Activated naive CD4-positive, alpha-beta T cell treated with anti-CD3 and anti-CD28 coated beads for 36 hours (primary cell): ENCODE data around the gene GPR37. TPM values are rescaled to one million over a fixed set of nuclear protein-coding genes. Genes with fewer than 3 reads are reported as not detected.

Experiments used
- CTCF ChIA-PET: fragments of 350-600 bp; sonication (Branson Sonifier 250); formaldehyde crosslinking; loops from one replicate; lab custom pipeline; 2021; ENCODE audit warnings: antibody characterized with exemption; lab: Charles Lee
- DNase-seq: peaks from one replicate; pipeline ENCODE4 v3.0.0-alpha.2; 2020
- H3K27ac Mint-ChIP-seq: one replicate; pipeline ENCODE4 v1.8.0; 2021; ENCODE audit warnings: mild to moderate bottlenecking, mixed read lengths
- H3K27me3 Mint-ChIP-seq: one replicate; pipeline ENCODE4 v1.8.0; 2021; ENCODE audit warnings: low read depth, mixed read lengths
- H3K36me3 Mint-ChIP-seq: one replicate; pipeline ENCODE4 v1.8.0; 2021; ENCODE audit warnings: low read depth, mixed read lengths
- H3K4me1 Mint-ChIP-seq: one replicate; pipeline ENCODE4 v1.8.0; 2021; ENCODE audit warnings: low read depth, mixed read lengths
- H3K4me3 Mint-ChIP-seq: one replicate; pipeline ENCODE4 v1.8.0; 2021; ENCODE audit warnings: mild to moderate bottlenecking, moderate library complexity, mixed read lengths
- H3K9me3 Mint-ChIP-seq: one replicate; pipeline ENCODE4 v1.8.0; 2021; ENCODE audit warnings: mixed read lengths
- intact Hi-C: fragments of 100-400 bp; cut with micrococcal nuclease; formaldehyde crosslinking; loops from one replicate; pipeline ENCODE4 v1.15.1; 2023
- total RNA-seq, 2 experiments: library from RNA; stranded (reverse); gene quantifications; one replicate each; pipeline ENCODE4 v1.2.3, GENCODE V29; 2021

Gene GPR37
- total RNA-seq, 2 experiments from 2014 or later, result not detected

- Mint-ChIP-seq H3K36me3 (peaks cover 1% of the 10 kb centered on the region), H3K4me1 (no peaks in the 10 kb centered on the region), H3K27me3 (peaks cover 5% of the 10 kb centered on the region), H3K9me3 (peaks cover 14% of the 10 kb centered on the region), H3K27ac (no peak overlapping the region), H3K4me3 (no peak overlapping the region)
- intact Hi-C loops, result no loop called here
- CTCF ChIA-PET, result no interaction called here
- DNase-seq, result no peak
These were observed 52.5 kb downstream of the GPR37 start for GRCh38 chr7:124713086-124713485.

- intact Hi-C loops, result no loop called here
- DNase-seq, result no peak
- no peaks in the 10 kb centered on the region for H3K4me1 Mint-ChIP-seq
- peaks cover 1% of the 10 kb centered on the region for H3K36me3 Mint-ChIP-seq
- H3K27ac Mint-ChIP-seq, result no peak overlapping the region
- CTCF ChIA-PET, result no interaction called here
- no peak overlapping the region for H3K4me3 Mint-ChIP-seq
- H3K9me3 Mint-ChIP-seq, result peaks cover 22% of the 10 kb centered on the region
- peaks cover 5% of the 10 kb centered on the region for H3K27me3 Mint-ChIP-seq
These were observed 53.6 kb downstream of the GPR37 start for GRCh38 chr7:124712017-124712416.

GRCh38 chr7:124702385-124702784, 63.2 kb downstream of the GPR37 start:
- H3K27ac Mint-ChIP-seq, result no peak overlapping the region

GRCh38 chr7:124701955-124702354, 63.6 kb downstream of the GPR37 start:
- H3K9me3 Mint-ChIP-seq, result no peaks in the 10 kb centered on the region
- intact Hi-C loops, result no loop called here
- peaks cover 4% of the 10 kb centered on the region for H3K27me3 Mint-ChIP-seq
- no peaks in the 10 kb centered on the region for H3K36me3 Mint-ChIP-seq
- H3K27ac Mint-ChIP-seq, result no peak overlapping the region
- DNase-seq, result no peak
- CTCF ChIA-PET, result no interaction called here
- no peaks in the 10 kb centered on the region for H3K4me1 Mint-ChIP-seq
- H3K4me3 Mint-ChIP-seq, result no peak overlapping the region

More at GRCh38 chr7:124702385-124702784, 63.2 kb downstream of the GPR37 start:
- Mint-ChIP-seq H3K27me3 (peaks cover 4% of the 10 kb centered on the region), H3K36me3 (no peaks in the 10 kb centered on the region), H3K9me3 (peaks cover 3% of the 10 kb centered on the region), H3K4me1 (no peaks in the 10 kb centered on the region), H3K4me3 (no peak overlapping the region)
- CTCF ChIA-PET, result no interaction called here
- intact Hi-C loops, result no loop called here
- DNase-seq, result no peak

- intact Hi-C loops, result no loop called here
- no peak for DNase-seq
- Mint-ChIP-seq H3K27ac (no peak overlapping the region), H3K9me3 (no peaks in the 10 kb centered on the region), H3K36me3 (no peaks in the 10 kb centered on the region), H3K4me1 (no peaks in the 10 kb centered on the region), H3K4me3 (no peak overlapping the region), H3K27me3 (peaks cover 4% of the 10 kb centered on the region)
- CTCF ChIA-PET, result no interaction called here
These were observed 64.9 kb downstream of the GPR37 start for GRCh38 chr7:124700655-124701054.

- no peaks in the 10 kb centered on the region for H3K4me1 Mint-ChIP-seq
- no peak for DNase-seq
- H3K27me3 Mint-ChIP-seq, result peaks cover 4% of the 10 kb centered on the region
- H3K4me3 Mint-ChIP-seq, result no peak overlapping the region
- no peak overlapping the region for H3K27ac Mint-ChIP-seq
- H3K9me3 Mint-ChIP-seq, result no peaks in the 10 kb centered on the region
- CTCF ChIA-PET, result no interaction called here
- intact Hi-C loops, result no loop called here
- H3K36me3 Mint-ChIP-seq, result no peaks in the 10 kb centered on the region
These were observed 66.6 kb downstream of the GPR37 start for GRCh38 chr7:124698964-124699363.

- no peak overlapping the region for H3K27ac Mint-ChIP-seq
- CTCF ChIA-PET, result no interaction called here
- H3K4me3 Mint-ChIP-seq, result no peak overlapping the region
These were observed 67.8 kb downstream of the GPR37 start for GRCh38 chr7:124697746-124698145.

More at GRCh38 chr7:124697746-124698145, 67.8 kb downstream of the GPR37 start:
- Mint-ChIP-seq H3K36me3 (no peaks in the 10 kb centered on the region), H3K4me1 (no peaks in the 10 kb centered on the region), H3K9me3 (no peaks in the 10 kb centered on the region), H3K27me3 (peaks cover 4% of the 10 kb centered on the region)
- DNase-seq, result no peak
- intact Hi-C loops, result no loop called here

Other genes starting within 250 kb of the GPR37 start
- 10 to 100 TPM; 36.1 to 38.3 TPM for gene POT1, start 164.0 kb upstream of the GPR37 start, total RNA-seq